HCT116 (cell line): ENCODE measurements around the gene ARID1A. TPM values are rescaled to one million over a fixed set of nuclear protein-coding genes. Genes with fewer than 3 reads are reported as not detected.
A peak's percentile ranks its signal among the peaks of the same experiment; 100 is the strongest.

Experiments used
- ATAC-seq: fragments of 200-7000 bp; cut with Tn5 transposase; 2 replicates; pipeline ENCODE4 v1.9.1; 2020; ENCODE audit warnings: mild to moderate bottlenecking, moderate library complexity
- BruUV-seq: library from RNA; stranded (reverse); fragments of 400-500 nt; replicated peaks from 2 replicates; lab custom pipeline; 2021; lab: Mats Ljungman, UMichigan
- CTCF ChIA-PET: fragments of 300-600 bp; sonication (Branson Sonifier 250); formaldehyde crosslinking; loops from one replicate; lab custom pipeline; 2021; ENCODE audit warnings: antibody characterized with exemption; lab: Charles Lee
- POLR2A ChIA-PET: fragments of 300-600, 350-600 bp; sonication (Branson Sonifier 250); formaldehyde crosslinking; loops from one replicate; lab custom pipeline; 2021; ENCODE audit warnings: antibody characterized with exemption; lab: Charles Lee
- RAD21 ChIA-PET, 2 experiments: fragments of 300-600 bp; sonication (Branson Sonifier 250); formaldehyde crosslinking; loops; one replicate each; lab custom pipeline; 2023; ENCODE audit warnings: low total read pairs in 2 of 2; ENCODE audit not compliant: uncharacterized antibody in 2 of 2, unreplicated experiment in 2 of 2, low non-redundant PET in 1 of 2; lab: Charles Lee
- DNase-seq: peaks from one replicate; pipeline ENCODE4 v3.0.0-alpha.2; 2010; ENCODE audit warnings: low read depth, low spot score
- H2AFZ ChIP-seq: fragments of 200-600 bp; shearing (Covaris generic), sonication (generic); 2 replicates; pipeline ENCODE4 v1.6.1; 2017; ENCODE audit warnings: low read depth, mixed run types, mixed read lengths, antibody characterized with exemption, low read length; ENCODE audit not compliant: poor library complexity, severe bottlenecking
- H3K27ac ChIP-seq: 2 replicates; pipeline ENCODE4 v1.5.1; 2012; ENCODE audit warnings: low read depth, low read length
- H3K27me3 ChIP-seq: fragments of 200-600 bp; sonication (generic); 2 replicates; pipeline ENCODE4 v1.6.1; 2016; ENCODE audit warnings: mixed run types, low read length, mixed read lengths; ENCODE audit not compliant: insufficient read depth
- H3K36me3 ChIP-seq, 2 experiments: fragments of 200-500 bp in 1 of 2; fragments of 200-600 bp in 1 of 2; sonication (Bioruptor generic) in 1 of 2; sonication (generic) in 1 of 2; 2 replicates each; pipeline versions ENCODE4 v1.5.1 to v1.6.1; 2014 to 2016; ENCODE audit warnings: low read length in 2 of 2, inconsistent platforms in 1 of 2, mixed read lengths in 1 of 2, mixed run types in 1 of 2; ENCODE audit not compliant: insufficient read depth in 2 of 2, control insufficient read depth in 1 of 2
- H3K4me1 ChIP-seq, 2 experiments: fragments of 200-600 bp in 1 of 2; sonication (generic) in 1 of 2; 2 replicates each; pipeline versions ENCODE4 v1.5.1 to v1.6.1; 2012 to 2017; ENCODE audit warnings: low read length in 2 of 2, inconsistent platforms in 1 of 2, mild to moderate bottlenecking in 1 of 2, mixed read lengths in 1 of 2, mixed run types in 1 of 2, moderate library complexity in 1 of 2; ENCODE audit not compliant: insufficient read depth in 2 of 2, control insufficient read depth in 1 of 2
- H3K4me2 ChIP-seq: fragments of 200-600 bp; sonication (generic); 2 replicates; pipeline ENCODE4 v1.6.1; 2017; ENCODE audit warnings: mixed run types, low read length, mixed read lengths
- H3K4me3 ChIP-seq, 2 experiments: fragments of 200-600 bp in 1 of 2; sonication (generic) in 1 of 2; replicated peaks in 1 of 2; 2 replicates each; pipeline ENCODE4 v1.5.1; 2011 to 2016; ENCODE audit warnings: low read length in 2 of 2, control low read depth in 1 of 2, low read depth in 1 of 2, mild to moderate bottlenecking in 1 of 2, mixed read lengths in 1 of 2, mixed run types in 1 of 2
- H3K79me2 ChIP-seq: fragments of 200-600 bp; sonication (generic); 2 replicates; pipeline ENCODE4 v1.6.1; 2017; ENCODE audit warnings: mild to moderate bottlenecking, mixed run types, low read length, moderate library complexity, mixed read lengths; ENCODE audit not compliant: insufficient read depth
- H3K9ac ChIP-seq: fragments of 200-600 bp; sonication (generic); 2 replicates; pipeline ENCODE4 v1.6.1; 2016; ENCODE audit warnings: low read length, mixed read lengths
- H3K9me2 ChIP-seq: fragments of 200-600 bp; sonication (generic), shearing (Covaris generic); 2 replicates; pipeline ENCODE4 v1.6.1; 2017; ENCODE audit warnings: mixed run types, mild to moderate bottlenecking, moderate library complexity; ENCODE audit not compliant: insufficient read depth
- H3K9me3 ChIP-seq, 2 experiments: fragments of 200-500 bp in 1 of 2; fragments of 200-600 bp in 1 of 2; sonication (Bioruptor generic) in 1 of 2; sonication (generic) in 1 of 2; 2 replicates each; pipeline ENCODE4 v1.6.1; 2014 to 2017; ENCODE audit warnings: low read length in 2 of 2, mixed read lengths in 2 of 2, inconsistent platforms in 1 of 2, low read depth in 1 of 2, mild to moderate bottlenecking in 1 of 2, mixed run types in 1 of 2, moderate library complexity in 1 of 2; ENCODE audit not compliant: control insufficient read depth in 1 of 2, insufficient read depth in 1 of 2
- H4K20me1 ChIP-seq: fragments of 200-600 bp; sonication (generic), shearing (Covaris generic); 2 replicates; pipeline ENCODE4 v1.6.1; 2017; ENCODE audit warnings: mixed run types, mild to moderate bottlenecking, moderate library complexity; ENCODE audit not compliant: insufficient read depth
- CBX3 ChIP-seq: IDR thresholded peaks from 2 replicates; pipeline ENCODE4 v1.6.1; 2012; ENCODE audit warnings: low read depth
- CTCF ChIP-seq, 3 experiments: fragments of 200-600 bp in 1 of 3; sonication (generic) in 1 of 3; IDR thresholded peaks in 2 of 3; conservative IDR thresholded peaks in 1 of 3; 2 replicates each; pipeline ENCODE4 v1.5.1; 2012 to 2017; ENCODE audit warnings: low read depth in 2 of 3, low read length in 2 of 3, antibody characterized with exemption in 1 of 3, borderline replicate concordance in 1 of 3, control low read depth in 1 of 3, mild to moderate bottlenecking in 1 of 3, mixed read lengths in 1 of 3, mixed run types in 1 of 3, moderate library complexity in 1 of 3; ENCODE audit not compliant: insufficient read depth in 1 of 3
- EGR1 ChIP-seq: IDR thresholded peaks from 2 replicates; pipeline ENCODE4 v1.6.1; 2012; ENCODE audit warnings: low read depth
- FOSL1 ChIP-seq: IDR thresholded peaks from 2 replicates; pipeline ENCODE4 v1.6.1; 2012; ENCODE audit warnings: low read depth
- JUND ChIP-seq: IDR thresholded peaks from 2 replicates; pipeline ENCODE4 v1.6.1; 2012
- POLR2A ChIP-seq: IDR thresholded peaks from 2 replicates; pipeline ENCODE4 v1.7.0; 2011; ENCODE audit warnings: borderline replicate concordance; ENCODE audit not compliant: insufficient read depth, insufficient read length; ENCODE audit errors: extremely low read depth
- RAD21 ChIP-seq: IDR thresholded peaks from 2 replicates; pipeline ENCODE4 v1.6.1; 2012; ENCODE audit warnings: low read depth, mild to moderate bottlenecking
- SP1 ChIP-seq: IDR thresholded peaks from 2 replicates; pipeline ENCODE4 v1.6.1; 2012; ENCODE audit warnings: low read depth
- YY1 ChIP-seq: IDR thresholded peaks from 2 replicates; pipeline ENCODE4 v1.6.1; 2011; ENCODE audit warnings: low read length, low read depth, moderate library complexity, mild to moderate bottlenecking; ENCODE audit not compliant: insufficient replicate concordance; ENCODE audit errors: extremely low read depth
- intact Hi-C: fragments of 100-400 bp; cut with micrococcal nuclease; formaldehyde crosslinking; loops from 2 replicates; pipeline ENCODE4 v1.10.0; 2022
- total RNA-seq: library from RNA; stranded (reverse); gene quantifications from one replicate; pipeline ENCODE4 v1.2.1, GENCODE V29; 2021; ENCODE audit not compliant: unreplicated experiment
- TF ChIP-seq, protein P1 (sequence below): IDR thresholded peaks from 2 replicates; pipeline ENCODE4 v1.6.1; 2012

Gene ARID1A
- total RNA-seq, 1 experiment from 2014 or later, result 62.8 TPM

DNA sequence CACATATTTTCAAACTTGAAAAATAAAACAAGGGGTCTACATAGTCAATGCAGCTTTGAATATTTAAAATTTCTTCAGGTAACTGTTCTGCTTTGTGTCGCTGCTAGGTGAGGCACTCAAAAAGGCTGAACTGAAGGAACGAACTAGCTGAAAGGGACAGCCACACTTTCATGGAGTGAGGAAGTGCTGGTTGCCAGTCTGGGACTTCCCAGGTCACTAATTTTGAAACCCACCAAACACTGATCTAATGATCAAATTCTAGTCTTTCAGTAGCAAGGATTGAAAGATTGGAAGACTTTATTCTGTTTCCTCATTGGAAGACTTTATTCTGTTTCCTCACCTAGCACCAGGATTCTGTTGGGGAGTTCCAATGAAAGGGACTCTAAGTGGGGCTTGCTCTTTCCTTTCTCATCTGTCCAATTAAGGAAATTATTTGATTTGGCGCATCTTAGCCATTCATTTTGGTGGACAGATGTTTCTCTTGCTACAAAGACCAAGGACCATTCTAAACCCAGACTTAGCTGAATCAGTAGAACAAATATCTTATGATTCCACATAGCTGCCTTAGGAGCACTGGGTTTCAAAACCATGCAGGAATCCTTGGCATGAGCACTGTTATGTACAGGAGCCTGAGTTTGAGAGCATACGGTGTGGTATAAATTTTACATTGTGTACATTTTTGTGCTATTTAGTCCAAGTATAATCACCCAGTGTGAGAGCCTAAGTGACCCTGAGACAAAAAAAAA, 10.9 kb upstream of the ARID1A start (continued):
- no peak for TF ChIP-seq CTCF (IDR thresholded peaks at IDR 0.05 in 2 of 3, conservative IDR thresholded peaks at IDR 0.05 in 1 of 3; ENCODE audit: borderline replicate concordance in 1 of 3, insufficient read depth in 1 of 3, low read depth in 2 of 3, low read length in 2 of 3)
- no peak for TF ChIP-seq RAD21
- no peak for TF ChIP-seq POLR2A

DNA sequence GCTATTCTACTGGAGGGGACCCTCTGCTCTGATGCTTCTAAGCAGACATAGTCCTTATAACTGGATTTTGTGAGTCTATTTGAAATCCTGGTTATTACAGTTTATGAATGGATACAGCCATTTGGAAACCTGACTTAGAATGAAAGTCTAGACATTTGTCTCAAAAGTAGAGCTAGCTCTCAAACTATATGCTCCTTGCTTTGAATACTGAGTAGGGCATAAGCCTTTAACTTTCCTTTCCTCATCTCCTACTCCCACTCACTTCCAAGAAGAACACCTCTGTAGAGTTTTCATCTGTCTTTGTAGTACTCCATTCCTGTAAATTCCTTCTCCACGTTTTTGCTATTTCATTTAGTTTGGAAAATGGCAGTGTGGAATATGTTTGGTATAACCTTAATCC, 9.0 kb upstream of the ARID1A start:
- ChIA-PET POLR2A (interaction anchor here (1.1 kb wide), 1 partner anchor 11 kb away, joined by 3 read pairs; no protein-coding TSS in a partner anchor), CTCF (interaction anchor here (1.7 kb wide), 1 partner anchor 9 kb away, joined by 5 read pairs; no protein-coding TSS in a partner anchor), RAD21 (no interaction called here)
- TF ChIP-seq RAD21, result no peak
- peak; percentile 58 for TF ChIP-seq JUND
- TF ChIP-seq FOSL1, result no peak
- TF ChIP-seq SP1, result peak; percentile 84
- TF ChIP-seq, protein P1, sequence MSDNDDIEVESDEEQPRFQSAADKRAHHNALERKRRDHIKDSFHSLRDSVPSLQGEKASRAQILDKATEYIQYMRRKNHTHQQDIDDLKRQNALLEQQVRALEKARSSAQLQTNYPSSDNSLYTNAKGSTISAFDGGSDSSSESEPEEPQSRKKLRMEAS, result 0 out of 2 replicates have a peak, but pooled peaks have one; percentile 20
- peak; percentile 23 for TF ChIP-seq YY1
- TF ChIP-seq CBX3, result 0 out of 2 replicates have a peak, but pooled peaks have one; percentile 21
- peak; percentile 48; the same call in 1 of the 2 replicates for TF ChIP-seq EGR1
- H3K9ac ChIP-seq, result no peak overlapping the region
- no peaks in the 10 kb centered on the region for H3K9me3 ChIP-seq
- intact Hi-C loops, result no loop called here
- H2AFZ ChIP-seq, result peak overlapping the region; percentile 56
- peaks cover 7 to 34% of the 10 kb centered on the region in 2 experiments for H3K4me1 ChIP-seq
- H3K79me2 ChIP-seq, result no peaks in the 10 kb centered on the region
- DNase-seq (no peak), ATAC-seq (peak; percentile 57)
- H3K27ac ChIP-seq, result no peak overlapping the region
- H3K36me3 ChIP-seq, result no peaks in the 10 kb centered on the region
- H3K4me3 ChIP-seq, result no peak overlapping the region
- H3K9me2 ChIP-seq, result no peaks in the 10 kb centered on the region
- H3K4me2 ChIP-seq, result 0 out of 2 replicates have a peak overlapping the region, but pooled peaks have one; percentile 1
- no peaks in the 10 kb centered on the region for H4K20me1 ChIP-seq
- no TSS peak for BruUV-seq
- no peaks in the 10 kb centered on the region for H3K27me3 ChIP-seq
